ENCODE data around the gene ZNF608.

ZNF608 gene

GRCh38 chr5:124748687-124749594, 2.5 kb upstream of the ZNF608 start:
- no peak for TF ChIP-seq CTCF (IDR thresholded peaks at IDR 0.05)

- no peak for TF ChIP-seq CTCF (IDR thresholded peaks at IDR 0.05)
Measured at GRCh38 chr5:124747791-124748686, 1.6 kb upstream of the ZNF608 start.

GRCh38 chr5:124746916-124747790, 714 bp upstream of the ZNF608 start:
- TF ChIP-seq CTCF (IDR thresholded peaks at IDR 0.05) = no peak

- TF ChIP-seq CTCF (IDR thresholded peaks at IDR 0.05) = no peak
Measured at GRCh38 chr5:124745007-124745927, 1.2 kb downstream of the ZNF608 start.

GRCh38 chr5:124744170-124744971, 2.1 kb downstream of the ZNF608 start:
- TF ChIP-seq CTCF (IDR thresholded peaks at IDR 0.05) = no peak

- no peak for TF ChIP-seq CTCF (IDR thresholded peaks at IDR 0.05)
Measured at GRCh38 chr5:124743602-124744169, 2.8 kb downstream of the ZNF608 start.
